SK-N-SH (cell line): ENCODE data around the gene DNAJC1. TPM values are rescaled to one million over a fixed set of nuclear protein-coding genes. Genes with fewer than 3 reads are reported as not detected.

Experiments
- CTCF ChIA-PET: fragments of 300-600, 350-600 bp; formaldehyde crosslinking; extraction: SDS; loops from one replicate; lab custom pipeline; 2021; lab: Yijun Ruan, JAX
- POLR2A ChIA-PET: fragments of 350-600 bp; sonication (Branson Sonifier 250); formaldehyde crosslinking; extraction: SDS; loops from one replicate; lab custom pipeline; 2020; ENCODE audit warnings: antibody characterized with exemption, inconsistent platforms; lab: Yijun Ruan, JAX
- DNase-seq: peaks from one replicate; pipeline ENCODE4 v3.0.0; 2012
- H2AFZ ChIP-seq: fragments of 200-600 bp; sonication (generic); 2 replicates; pipeline ENCODE4 v1.8.1; 2016; ENCODE audit warnings: antibody characterized with exemption, mild to moderate bottlenecking, low read depth
- H3F3A ChIP-seq: fragments of 200-600 bp; sonication (generic); replicated peaks from 2 replicates; pipeline ENCODE3; 2016; ENCODE audit warnings: antibody characterized with exemption, mild to moderate bottlenecking; ENCODE audit not compliant: insufficient read depth
- H3K27ac ChIP-seq, 2 experiments: fragments of 200-500 bp in 1 of 2; fragments of 200-600 bp in 1 of 2; sonication (Bioruptor generic) in 1 of 2; sonication (generic), shearing (Covaris generic) in 1 of 2; 2 replicates each; pipeline versions ENCODE4 v1.5.1 to v1.6.1; 2014 to 2016; ENCODE audit warnings: low read depth in 2 of 2, inconsistent platforms in 1 of 2, low read length in 1 of 2, mild to moderate bottlenecking in 1 of 2, mixed read lengths in 1 of 2
- H3K27me3 ChIP-seq: fragments of 200-600 bp; sonication (generic), shearing (Covaris generic); 2 replicates; pipeline ENCODE4 v1.6.1; 2016; ENCODE audit warnings: mixed run types; ENCODE audit not compliant: insufficient read depth
- H3K36me3 ChIP-seq, 2 experiments: fragments of 200-500 bp in 1 of 2; fragments of 200-600 bp in 1 of 2; sonication (Bioruptor generic) in 1 of 2; sonication (generic) in 1 of 2; replicated peaks in 1 of 2; 2 replicates each; pipeline versions ENCODE3 to v1.5.1; 2014 to 2016; ENCODE audit warnings: low read length in 1 of 2, mild to moderate bottlenecking in 1 of 2; ENCODE audit not compliant: insufficient read depth in 2 of 2, control insufficient read depth in 1 of 2
- H3K4me1 ChIP-seq, 2 experiments: fragments of 200-500 bp in 1 of 2; fragments of 200-600 bp in 1 of 2; sonication (Bioruptor generic) in 1 of 2; sonication (generic), shearing (Covaris generic) in 1 of 2; 2 replicates each; pipeline versions ENCODE4 v1.5.1 to v1.6.1; 2014 to 2016; ENCODE audit warnings: low read depth in 1 of 2, low read length in 1 of 2, mixed run types in 1 of 2; ENCODE audit not compliant: insufficient read depth in 2 of 2, control insufficient read depth in 1 of 2
- H3K4me2 ChIP-seq: fragments of 200-600 bp; sonication (generic), shearing (Covaris generic); 2 replicates; pipeline ENCODE4 v1.6.1; 2017; ENCODE audit warnings: mixed run types
- H3K4me3 ChIP-seq, 2 experiments: fragments of 200-500 bp in 1 of 2; fragments of 200-600 bp in 1 of 2; sonication (Bioruptor generic) in 1 of 2; sonication (generic), shearing (Covaris generic) in 1 of 2; 2 replicates each; pipeline versions ENCODE4 v1.5.1 to v1.8.1; 2014 to 2016; ENCODE audit warnings: low read depth in 2 of 2, inconsistent platforms in 1 of 2, low read length in 1 of 2, mild to moderate bottlenecking in 1 of 2, mixed read lengths in 1 of 2, moderate library complexity in 1 of 2
- H3K79me2 ChIP-seq: fragments of 200-600 bp; sonication (generic); 2 replicates; pipeline ENCODE4 v1.8.1; 2017; ENCODE audit warnings: mild to moderate bottlenecking; ENCODE audit not compliant: insufficient read depth
- H3K9ac ChIP-seq: fragments of 200-600 bp; sonication (generic); 2 replicates; pipeline ENCODE4 v1.6.1; 2017; ENCODE audit warnings: mixed run types
- H3K9me2 ChIP-seq: fragments of 200-600 bp; sonication (generic); 2 replicates; pipeline ENCODE4 v1.6.1; 2017; ENCODE audit warnings: mixed run types
- H3K9me3 ChIP-seq: fragments of 200-600 bp; sonication (generic); 2 replicates; pipeline ENCODE4 v1.6.1; 2017; ENCODE audit warnings: mixed run types, mild to moderate bottlenecking, moderate library complexity
- H4K20me1 ChIP-seq: fragments of 200-600 bp; sonication (generic); 2 replicates; pipeline ENCODE4 v1.6.1; 2017; ENCODE audit warnings: mild to moderate bottlenecking, mixed run types; ENCODE audit not compliant: insufficient read depth
- ELF1 ChIP-seq: IDR thresholded peaks from 2 replicates; pipeline ENCODE4 v1.4.0; 2012
- EP300 ChIP-seq, 2 experiments: IDR thresholded peaks; 2 replicates each; pipeline versions ENCODE4 v1.4.0 to v1.6.1; 2012; ENCODE audit warnings: borderline replicate concordance in 1 of 2, low read depth in 1 of 2, low read length in 1 of 2
- EZH2phosphoT487 ChIP-seq: fragments of 200-600 bp; sonication (generic); IDR thresholded peaks from 2 replicates; pipeline ENCODE4 v1.6.1; 2017; ENCODE audit warnings: low read depth, mixed run types, mild to moderate bottlenecking, antibody characterized with exemption, moderate library complexity, borderline replicate concordance
- FOXM1 ChIP-seq: IDR thresholded peaks from 2 replicates; pipeline ENCODE4 v1.4.0; 2012; ENCODE audit warnings: low read depth, mild to moderate bottlenecking
- IRF3 ChIP-seq: fragments of 150-350 bp; IDR thresholded peaks from 2 replicates; pipeline ENCODE4 v1.6.1; 2016; ENCODE audit warnings: mild to moderate bottlenecking, low read depth, low read length
- JUND ChIP-seq: IDR thresholded peaks from 2 replicates; pipeline ENCODE4 v1.4.0; 2012
- MXI1 ChIP-seq: IDR thresholded peaks from 2 replicates; pipeline ENCODE4 v1.6.1; 2012; ENCODE audit warnings: mild to moderate bottlenecking, low read depth, low read length, improper control_type of control experiment
- NRF1 ChIP-seq: IDR thresholded peaks from 2 replicates; pipeline ENCODE4 v1.6.1; 2012; ENCODE audit warnings: low read depth, mild to moderate bottlenecking, low read length
- RAD21 ChIP-seq: IDR thresholded peaks from 2 replicates; pipeline ENCODE4 v1.6.1; 2012; ENCODE audit warnings: mild to moderate bottlenecking, low read length
- RXRA ChIP-seq: IDR thresholded peaks from 2 replicates; pipeline ENCODE4 v1.4.0; 2012; ENCODE audit warnings: low read depth, mild to moderate bottlenecking, borderline replicate concordance
- SMC3 ChIP-seq: IDR thresholded peaks from 2 replicates; pipeline ENCODE4 v1.6.1; 2012; ENCODE audit warnings: low read depth, low read length, improper control_type of control experiment
- TEAD4 ChIP-seq: IDR thresholded peaks from 2 replicates; pipeline ENCODE4 v1.4.0; 2012; ENCODE audit warnings: mild to moderate bottlenecking, borderline replicate concordance; ENCODE audit not compliant: insufficient read depth
- USF1 ChIP-seq: IDR thresholded peaks from 2 replicates; pipeline ENCODE4 v1.4.0; 2012; ENCODE audit warnings: low read depth, borderline replicate concordance
- USF2 ChIP-seq: fragments of 150-350 bp; IDR thresholded peaks from 2 replicates; pipeline ENCODE4 v1.6.1; 2017; ENCODE audit warnings: antibody characterized with exemption, low read length, low read depth, borderline replicate concordance
- ZBTB33 ChIP-seq: IDR thresholded peaks from 2 replicates; pipeline ENCODE4 v1.4.0; 2012; ENCODE audit warnings: low read depth, borderline replicate concordance
- WGBS: methylation state at CpG from one replicate; pipeline ENCODE4 v1.1.6; 2017; ENCODE audit warnings: low lambda C conversion rate; 5-methylcytosine and 5-hydroxymethylcytosine counted together
- polyA plus RNA-seq, 3 experiments: library from polyadenylated mRNA; depleted of rRNA; stranded (reverse); fragments of >200 nt; gene quantifications; 2 replicates each; pipeline ENCODE4 v1.2.3, GENCODE V29; 2012

The DNAJC1 gene
- polyA plus RNA-seq, 1 of the 3 experiments (the other 2 are of a cell fraction): 9.3 TPM

DNA sequence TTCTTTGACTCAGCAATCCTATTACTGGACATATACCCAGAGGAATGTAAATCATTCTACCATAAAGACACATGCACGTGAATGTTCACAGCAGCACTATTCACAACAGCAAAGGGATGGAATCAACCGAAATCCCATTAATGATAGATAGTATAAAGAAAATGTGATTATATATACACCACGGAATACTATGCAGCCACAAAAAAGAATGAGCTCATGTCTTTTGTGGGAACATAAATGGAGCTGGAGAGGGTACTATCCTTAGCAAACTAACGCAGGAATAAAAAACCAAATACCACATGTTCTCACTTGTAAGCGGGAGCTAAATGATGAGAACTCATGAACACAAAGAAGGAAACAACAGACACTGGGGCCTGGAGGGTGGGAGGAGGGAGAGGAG is 201.9 kb downstream of the DNAJC1 start:
- POLR2A ChIA-PET: no interaction called here

DNA sequence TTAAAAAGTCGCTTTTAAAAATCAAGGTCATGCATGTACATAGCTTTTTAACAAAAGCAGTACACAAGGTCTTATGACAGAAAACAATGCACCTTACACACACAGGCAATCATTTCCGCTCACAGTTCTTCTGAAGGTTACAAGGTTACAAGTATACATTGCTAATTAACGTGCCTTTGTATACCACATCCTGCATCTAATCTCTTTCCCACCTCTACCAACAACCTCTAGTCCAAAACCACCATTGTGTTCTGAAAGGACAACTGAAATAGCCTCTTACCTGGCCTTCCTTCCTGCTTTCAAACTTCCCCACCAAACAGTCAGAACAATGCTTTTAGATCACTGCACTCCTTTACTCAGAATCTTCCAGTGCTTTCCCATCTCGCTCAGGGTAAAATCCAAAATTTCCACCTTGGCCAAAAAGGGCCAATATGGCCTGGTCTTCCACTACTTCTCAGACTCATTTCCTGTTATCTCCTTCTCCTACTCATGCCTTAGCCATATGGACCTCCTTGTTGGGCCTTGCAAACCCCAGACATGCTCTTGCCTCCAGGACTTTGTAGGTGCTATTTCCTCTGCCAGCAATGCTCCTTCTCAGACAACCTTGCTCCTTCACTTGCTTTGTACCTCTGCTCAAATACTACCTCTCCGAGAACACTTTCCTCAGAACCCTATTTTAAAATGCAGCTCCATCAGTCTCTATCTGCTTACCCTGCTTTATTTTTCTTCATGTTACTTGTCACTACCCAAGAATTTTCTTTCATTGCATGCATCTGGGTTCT is 205.4 kb downstream of the DNAJC1 start:
- 95% methylated on average over 5 of the region's 5 CpGs for WGBS
- no peak overlapping the region for H3K4me3 ChIP-seq
- H3K79me2 ChIP-seq: no peaks in the 10 kb centered on the region
- H3F3A ChIP-seq: no peaks in the 10 kb centered on the region
- no peak overlapping the region for H3K4me2 ChIP-seq
- CTCF ChIA-PET: no interaction called here
- H4K20me1 ChIP-seq: no peaks in the 10 kb centered on the region
- H3K27ac ChIP-seq: no peak overlapping the region
- H3K36me3 ChIP-seq: peaks cover 0 to 4% of the 10 kb centered on the region in 2 experiments
- no peaks in the 10 kb centered on the region for H3K9me2 ChIP-seq
- H3K27me3 ChIP-seq: no peaks in the 10 kb centered on the region
- peaks cover 0 to 2% of the 10 kb centered on the region in 2 experiments; a peak in 2 of 4 replicates for H3K4me1 ChIP-seq
- POLR2A ChIA-PET: no interaction called here
- no peak overlapping the region for H2AFZ ChIP-seq
- H3K9ac ChIP-seq: no peak overlapping the region
- H3K9me3 ChIP-seq: no peaks in the 10 kb centered on the region; the same call in 1 of the 2 replicates
- no peak for DNase-seq
- TF ChIP-seq EZH2phosphoT487 (no peak), ELF1 (no peak), NRF1 (no peak), SMC3 (no peak), FOXM1 (no peak), JUND (no peak), TEAD4 (no peak), EP300 (IDR thresholded peaks at IDR 0.05; ENCODE audit: borderline replicate concordance in 1 of 2, low read depth in 1 of 2, low read length in 1 of 2) (no peak), ZBTB33 (no peak), RXRA (no peak)

More for the DNA sequence above, 201.9 kb downstream of the DNAJC1 start:
- peaks cover 0 to 11% of the 10 kb centered on the region in 2 experiments; a peak in 2 of 4 replicates for H3K4me1 ChIP-seq
- CTCF ChIA-PET: no interaction called here
- no peak overlapping the region for H3K27ac ChIP-seq
- no peaks in the 10 kb centered on the region for H3K27me3 ChIP-seq
- no peak overlapping the region for H3K4me2 ChIP-seq
- no peak overlapping the region for H3K9ac ChIP-seq
- 96% methylated on average over 5 of the region's 5 CpGs for WGBS
- H3F3A ChIP-seq: peaks cover 7% of the 10 kb centered on the region
- no peak for DNase-seq
- H4K20me1 ChIP-seq: no peaks in the 10 kb centered on the region
- no peak for TF ChIP-seq MXI1
- no peak for TF ChIP-seq IRF3
- TF ChIP-seq TEAD4: no peak
- TF ChIP-seq USF2: no peak
- no peak for TF ChIP-seq RAD21
- TF ChIP-seq USF1: no peak
- no peaks in the 10 kb centered on the region for H3K79me2 ChIP-seq
- no peak overlapping the region for H3K4me3 ChIP-seq
- H2AFZ ChIP-seq: no peak overlapping the region
- no peaks in the 10 kb centered on the region; the same call in 1 of the 2 replicates for H3K9me3 ChIP-seq
- H3K36me3 ChIP-seq: peaks cover 0 to 8% of the 10 kb centered on the region in 2 experiments
- H3K9me2 ChIP-seq: no peaks in the 10 kb centered on the region
